GM12878 (cell line): ENCODE data around the gene RPS6KA3. TPM values are rescaled to one million over a fixed set of nuclear protein-coding genes. Genes with fewer than 3 reads are reported as not detected.

ENCODE experiments used
- ATAC-seq: fragments of 200-7000 bp; cut with Tn5 transposase; 3 replicates; pipeline ENCODE4 v1.9.1; 2020; ENCODE audit warnings: mild to moderate bottlenecking, moderate library complexity
- BruUV-seq: library from RNA; stranded (reverse); fragments of 400-500 nt; replicated peaks from 2 replicates; lab custom pipeline; 2021; lab: Mats Ljungman, UMichigan
- CTCF ChIA-PET: fragments of 300-600 bp; sonication (Branson Sonifier 250); formaldehyde crosslinking; extraction: SDS; loops from one replicate; lab custom pipeline; 2021; ENCODE audit warnings: inconsistent platforms; lab: Yijun Ruan, JAX
- POLR2A ChIA-PET: fragments of 350-600 bp; formaldehyde crosslinking; extraction: SDS; loops from one replicate; lab custom pipeline; 2021; ENCODE audit warnings: inconsistent platforms; lab: Charles Lee
- RAD21 ChIA-PET: fragments of 300-600 bp; sonication (Branson Sonifier 250); formaldehyde crosslinking; loops from one replicate; lab custom pipeline; 2023; ENCODE audit warnings: antibody characterized with exemption; ENCODE audit not compliant: unreplicated experiment; lab: Charles Lee
- SMC1A ChIA-PET: fragments of 300-600 bp; sonication (Branson Sonifier 250); formaldehyde crosslinking; loops from one replicate; lab custom pipeline; 2023; ENCODE audit not compliant: unreplicated experiment, uncharacterized antibody; lab: Charles Lee
- DNase-seq: peaks from one replicate; pipeline ENCODE4 v3.0.0-alpha.2; 2011; ENCODE audit warnings: low read depth, low spot score
- FAIRE-seq: peaks from 3 replicates; lab custom pipeline; 2011; peaks lifted over from hg19 to GRCh38; lab: Jason Lieb, UNC
- H2AFZ ChIP-seq: 2 replicates; pipeline ENCODE4 v1.6.0; 2011; ENCODE audit warnings: low read depth, low read length, control low read depth; ENCODE audit not compliant: control insufficient read depth
- H3K27ac ChIP-seq: 2 replicates; pipeline ENCODE4 v1.5.1; 2011; ENCODE audit warnings: control low read depth; ENCODE audit not compliant: control insufficient read depth, insufficient read depth
- H3K27me3 ChIP-seq, 2 experiments: replicated peaks in 1 of 2; 2 replicates each; pipeline versions ENCODE4 v1.6.0 to v1.6.1; 2011; ENCODE audit warnings: low read length in 1 of 2; ENCODE audit not compliant: control insufficient read depth in 2 of 2, insufficient read depth in 2 of 2
- H3K36me3 ChIP-seq, 2 experiments: 2 replicates each; pipeline ENCODE4 v1.5.1; 2011; ENCODE audit warnings: low read length in 1 of 2; ENCODE audit not compliant: control insufficient read depth in 2 of 2, insufficient read depth in 2 of 2
- H3K4me1 ChIP-seq: 2 replicates; pipeline ENCODE4 v1.6.1; 2011; ENCODE audit warnings: mild to moderate bottlenecking, low read length, moderate library complexity, mixed read lengths; ENCODE audit not compliant: control insufficient read depth, insufficient read depth
- H3K4me2 ChIP-seq: 2 replicates; pipeline ENCODE4 v1.6.0; 2011; ENCODE audit warnings: control low read depth; ENCODE audit not compliant: control insufficient read depth, insufficient read depth
- H3K4me3 ChIP-seq: fragments of 200-600 bp; sonication (generic); 2 replicates; pipeline ENCODE4 v1.5.1; 2016
- H3K79me2 ChIP-seq: 2 replicates; pipeline ENCODE4 v1.6.0; 2011; ENCODE audit warnings: low read length; ENCODE audit not compliant: control insufficient read depth, insufficient read depth
- H3K9ac ChIP-seq: 2 replicates; pipeline ENCODE4 v1.8.0; 2011; ENCODE audit warnings: low read length, control low read depth, mixed read lengths; ENCODE audit not compliant: control insufficient read depth, insufficient read depth
- H3K9me3 ChIP-seq: replicated peaks from 3 replicates; pipeline ENCODE4 v1.5.1; 2011; ENCODE audit warnings: mild to moderate bottlenecking, low read length; ENCODE audit not compliant: control insufficient read depth, insufficient read depth
- H4K20me1 ChIP-seq: 2 replicates; pipeline ENCODE4 v1.6.0; 2011; ENCODE audit not compliant: control insufficient read depth, insufficient read depth
- DPF2 ChIP-seq: fragments of 450-650 bp; IDR thresholded peaks from 2 replicates; pipeline ENCODE4 v1.6.1; 2017; ENCODE audit warnings: mild to moderate bottlenecking
- E2F4 ChIP-seq: IDR thresholded peaks from 2 replicates; pipeline ENCODE4 v1.6.1; 2012; ENCODE audit warnings: low read depth, low read length, improper control_type of control experiment
- NFIC ChIP-seq: IDR thresholded peaks from 2 replicates; pipeline ENCODE4 v1.6.1; 2012; ENCODE audit warnings: low read depth, mild to moderate bottlenecking, inconsistent platforms, low read length, moderate library complexity
- RUNX3 ChIP-seq: IDR thresholded peaks from 2 replicates; pipeline ENCODE4 v1.6.1; 2012; ENCODE audit warnings: low read length, inconsistent platforms
- SPI1 ChIP-seq: IDR thresholded peaks from 2 replicates; pipeline ENCODE4 v1.6.1; 2011; ENCODE audit warnings: low read depth, mild to moderate bottlenecking, low read length, moderate library complexity, borderline replicate concordance; ENCODE audit not compliant: insufficient read depth
- ZNF24 ChIP-seq: fragments of 450-650 bp; IDR thresholded peaks from 2 replicates; pipeline ENCODE4 v1.6.1; 2017; ENCODE audit warnings: antibody characterized with exemption, mild to moderate bottlenecking
- WGBS: methylation state at CpG from one replicate; pipeline ENCODE4 v1.1.6; 2016; ENCODE audit warnings: low lambda C conversion rate; ENCODE audit not compliant: insufficient replicate concordance, insufficient coverage; ENCODE audit errors: missing lambda C conversion rate; 5-methylcytosine and 5-hydroxymethylcytosine counted together
- in situ Hi-C: fragments of 300-500 bp; cut with MboI; formaldehyde crosslinking; loops from 9 replicates; pipeline ENCODE4 v1.14.3; 2018; ENCODE audit warnings: mixed read lengths
- intact Hi-C: fragments of 100-400 bp; cut with micrococcal nuclease; formaldehyde crosslinking; loops from one replicate; pipeline ENCODE4 v1.14.2; 2022; ENCODE audit not compliant: unreplicated experiment
- polyA plus RNA-seq, 11 experiments: library from polyadenylated mRNA; depleted of rRNA in 4 of 11; unstranded in 6 of 11; stranded (reverse) in 5 of 11; fragments of >200 nt; fragmentation: Nextera tagmentation in 4 of 11; fragmentation: Illumina TruSeq in 1 of 11; extraction: Ambion mirVana in 4 of 11; extraction: Trizol in 1 of 11; gene quantifications; 1 replicate in 1 of 11; 2 replicates in 10 of 11; pipeline versions ENCODE4 v1.2.1 to v1.2.3, GENCODE V29; 2011 to 2016; ENCODE audit warnings: inconsistent platforms in 2 of 11, missing spikeins in 2 of 11, low read depth in 1 of 11
- total RNA-seq, 4 experiments: library from RNA; depleted of rRNA in 3 of 4; stranded (reverse); fragments of >200 nt in 3 of 4; fragmentation: Illumina TruSeq in 1 of 4; extraction: Trizol in 1 of 4; gene quantifications; 2 replicates each; pipeline versions ENCODE4 v1.2.1 to v1.2.3, GENCODE V29; 2013 to 2021

RPS6KA3 gene
- total and polyA plus RNA-seq, 10 of the 15 experiments (the other 5 are each of a cell fraction or from before 2014, with no cell fraction given): 2.8 to 35.6 (median 15.8) TPM

GRCh38 chrX:20181598-20182329, 84.9 kb downstream of the RPS6KA3 start:
- peaks cover 0 to 5% of the 10 kb centered on the region in 2 experiments; a peak in 1 of 4 replicates for H3K36me3 ChIP-seq
- no peaks in the 10 kb centered on the region for H3K4me1 ChIP-seq
- POLR2A ChIA-PET: no interaction called here
- H4K20me1 ChIP-seq: no peaks in the 10 kb centered on the region
- H3K4me3 ChIP-seq: no peak overlapping the region
- H3K79me2 ChIP-seq: no peaks in the 10 kb centered on the region
- no peaks in the 10 kb centered on the region for H3K27me3 ChIP-seq
- no TSS peak for BruUV-seq
- H2AFZ ChIP-seq: no peak overlapping the region
- 5% methylated on average over 3 of the region's 3 CpGs for WGBS
- ATAC-seq: peak; percentile 81
- in situ Hi-C loops (no loop called here), intact Hi-C loops (no loop called here)
- no peak for DNase-seq
- RAD21 ChIA-PET: no interaction called here
- TF ChIP-seq DPF2 (0 out of 2 replicates have a peak, but pooled peaks have one; percentile 21), E2F4 (no peak), SPI1 (peak; percentile 82), NFIC (peak; percentile 46; the same call in 1 of the 2 replicates), RUNX3 (peak; percentile 64), ZNF24 (0 out of 2 replicates have a peak, but pooled peaks have one; percentile 10)
- SMC1A ChIA-PET: interaction anchor here (0.7 kb wide), 1 partner anchor 60 kb away, joined by 3 read pairs; no protein-coding TSS in a partner anchor
- CTCF ChIA-PET: no interaction called here
- FAIRE-seq: no peak
- H3K9me3 ChIP-seq: no peaks in the 10 kb centered on the region
- no peak overlapping the region for H3K9ac ChIP-seq
- no peak overlapping the region for H3K27ac ChIP-seq
- no peak overlapping the region for H3K4me2 ChIP-seq
